K562 (cell line): ENCODE data around the gene ACOX1. TPM values are rescaled to one million over a fixed set of nuclear protein-coding genes. Genes with fewer than 3 reads are reported as not detected.

Experiments
- ATF1 ChIP-seq, 2 experiments: fragments of 450-650 bp in 1 of 2; IDR thresholded peaks; 2 replicates each; pipeline ENCODE4 v1.6.1; 2016; ENCODE audit warnings: missing compliant biosample characterization in 1 of 2, missing genetic modification characterization in 1 of 2
- HDGF ChIP-seq: fragments of 450-650 bp; IDR thresholded peaks from 2 replicates; pipeline ENCODE4 v1.6.1; 2016
- KLF13 ChIP-seq: fragments of 450-650 bp; IDR thresholded peaks from 2 replicates; pipeline ENCODE4 v1.6.1; 2016; ENCODE audit warnings: missing genetic modification characterization, low read depth, mild to moderate bottlenecking, missing compliant biosample characterization, moderate library complexity, borderline replicate concordance
- MAZ ChIP-seq, 2 experiments: fragments of 450-650 bp in 1 of 2; sonication (generic) in 1 of 2; formaldehyde crosslinking; IDR thresholded peaks in 1 of 2; conservative IDR thresholded peaks in 1 of 2; 2 replicates each; pipeline versions ENCODE4 v1.4.0 to v1.5.0; 2020; ENCODE audit warnings: mild to moderate bottlenecking in 1 of 2, missing genetic modification reagents in 1 of 2
- MBD2 ChIP-seq: sonication (generic); IDR thresholded peaks from 2 replicates; pipeline ENCODE4 v1.6.1; 2016; ENCODE audit warnings: low read depth, borderline replicate concordance
- MEF2D ChIP-seq: conservative IDR thresholded peaks from 2 replicates; pipeline ENCODE4 v1.6.1; 2016; ENCODE audit warnings: low read depth, missing genetic modification characterization, missing compliant biosample characterization
- NFE2 ChIP-seq: IDR thresholded peaks from 2 replicates; pipeline ENCODE4 v1.6.1; 2014; ENCODE audit warnings: antibody characterized with exemption, low read depth
- NONO ChIP-seq, 2 experiments: fragments of 200-400 bp in 1 of 2; fragments of 450-650 bp in 1 of 2; formaldehyde crosslinking in 1 of 2; IDR thresholded peaks; 2 replicates each; pipeline ENCODE4 v1.6.1; 2017; ENCODE audit warnings: low read depth in 2 of 2, mild to moderate bottlenecking in 2 of 2, moderate library complexity in 2 of 2, low read length in 1 of 2
- NR2C1 ChIP-seq, 2 experiments: fragments of 450-650 bp; IDR thresholded peaks; 2 replicates each; pipeline ENCODE4 v1.6.1; 2017; ENCODE audit warnings: mild to moderate bottlenecking in 2 of 2, antibody characterized with exemption in 1 of 2, inconsistent platforms in 1 of 2, missing compliant biosample characterization in 1 of 2, missing genetic modification characterization in 1 of 2
- PHB2 ChIP-seq: fragments of 450-650 bp; IDR thresholded peaks from 2 replicates; pipeline ENCODE4 v1.6.1; 2017; ENCODE audit warnings: low read depth
- RFX7 ChIP-seq: fragments of 250-450 bp; sonication (Bioruptor Pico); IDR thresholded peaks from 2 replicates; pipeline ENCODE4 v1.5.1; 2021; ENCODE audit warnings: mild to moderate bottlenecking
- SP2 ChIP-seq: IDR thresholded peaks from 2 replicates; pipeline ENCODE4 v1.6.1; 2011; ENCODE audit warnings: mild to moderate bottlenecking, low read depth, low read length, moderate library complexity; ENCODE audit not compliant: poor library complexity, severe bottlenecking; ENCODE audit errors: extremely low read depth
- TEAD2 ChIP-seq: fragments of 450-650 bp; IDR thresholded peaks from 2 replicates; pipeline ENCODE4 v1.6.1; 2016; ENCODE audit warnings: missing genetic modification characterization, control low read depth, missing compliant biosample characterization
- ZBED1 ChIP-seq: IDR thresholded peaks from 2 replicates; pipeline ENCODE4 v1.6.1; 2014
- ZFP1 ChIP-seq: fragments of 450-650 bp; formaldehyde crosslinking; IDR thresholded peaks from 2 replicates; pipeline ENCODE4 v1.4.0; 2020; ENCODE audit warnings: mild to moderate bottlenecking, mixed read lengths
- ZNF12 ChIP-seq: sonication (generic); formaldehyde crosslinking; IDR thresholded peaks from 2 replicates; pipeline ENCODE4 v1.4.0; 2020; ENCODE audit warnings: mild to moderate bottlenecking, missing genetic modification reagents
- ZNF121 ChIP-seq: sonication (generic); formaldehyde crosslinking; conservative IDR thresholded peaks from 2 replicates; pipeline ENCODE4 v1.8.0; 2022; ENCODE audit warnings: missing genetic modification reagents
- ZNF143 ChIP-seq: sonication (generic); formaldehyde crosslinking; IDR thresholded peaks from 2 replicates; pipeline ENCODE4 v1.9.0; 2022; ENCODE audit warnings: mild to moderate bottlenecking, missing genetic modification reagents
- ZNF197 ChIP-seq: fragments of 200-800 bp; sonication (Bioruptor generic); IDR thresholded peaks from 2 replicates; pipeline ENCODE4 v1.6.1; 2016; ENCODE audit warnings: low read depth, missing genetic modification characterization, missing compliant biosample characterization
- ZNF347 ChIP-seq: fragments of 450-650 bp; formaldehyde crosslinking; IDR thresholded peaks from 2 replicates; pipeline ENCODE4 v1.4.0; 2020; ENCODE audit warnings: low read depth, mild to moderate bottlenecking, moderate library complexity
- ZNF764 ChIP-seq: fragments of 250-450 bp; sonication (Bioruptor Pico); IDR thresholded peaks from 2 replicates; pipeline ENCODE4 v1.4.0; 2020; ENCODE audit warnings: low read depth, mild to moderate bottlenecking, moderate library complexity
- ZNF785 ChIP-seq: fragments of 250-450 bp; sonication (Bioruptor Pico); IDR thresholded peaks from 2 replicates; pipeline ENCODE4 v1.4.0; 2020; ENCODE audit warnings: mild to moderate bottlenecking
- ZZZ3 ChIP-seq: fragments of 450-650 bp; IDR thresholded peaks from 2 replicates; pipeline ENCODE4 v1.6.1; 2016; ENCODE audit warnings: antibody characterized with exemption, mild to moderate bottlenecking, moderate library complexity
- polyA plus RNA-seq, 8 experiments: library from polyadenylated mRNA; depleted of rRNA in 4 of 8; stranded (reverse) in 5 of 8; unstranded in 3 of 8; fragments of >200 nt; fragmentation: Nextera tagmentation in 2 of 8; fragmentation: Illumina TruSeq in 1 of 8; extraction: Ambion mirVana in 2 of 8; extraction: Trizol in 1 of 8; gene quantifications; 2 replicates each; pipeline versions ENCODE4 v1.2.1 to v1.2.3, GENCODE V29; 2011 to 2014; ENCODE audit warnings: inconsistent platforms in 1 of 8, missing spikeins in 1 of 8
- total RNA-seq, 7 experiments: library from RNA; depleted of rRNA in 6 of 7; stranded (reverse); fragments of >200 nt in 6 of 7; fragmentation: Illumina TruSeq in 2 of 7; extraction: Trizol in 2 of 7; gene quantifications; 2 replicates each; pipeline versions ENCODE4 v1.2.1 to v1.2.3, GENCODE V29; 2011 to 2021; ENCODE audit warnings: low replicate concordance in 1 of 7
- TF ChIP-seq, protein P1 (sequence below): sonication (generic); formaldehyde crosslinking; IDR thresholded peaks from 2 replicates; pipeline ENCODE4 v1.8.1; 2022; ENCODE audit warnings: missing genetic modification reagents
- TF ChIP-seq, protein P2 (sequence below): fragments of 450-650 bp; formaldehyde crosslinking; conservative IDR thresholded peaks from 2 replicates; pipeline ENCODE4 v1.4.0; 2022; ENCODE audit warnings: mild to moderate bottlenecking, missing genetic modification characterization
- TF ChIP-seq, protein P3 (sequence below): fragments of 250-450 bp; sonication (Bioruptor Pico); IDR thresholded peaks from 2 replicates; pipeline ENCODE4 v1.5.0; 2021; ENCODE audit warnings: mild to moderate bottlenecking, borderline replicate concordance

Gene ACOX1
- total and polyA plus RNA-seq, 9 of the 15 experiments (the other 6 are each of a cell fraction or from before 2014, with no cell fraction given) = 7.8 to 24.1 (median 14.5) TPM

DNA sequence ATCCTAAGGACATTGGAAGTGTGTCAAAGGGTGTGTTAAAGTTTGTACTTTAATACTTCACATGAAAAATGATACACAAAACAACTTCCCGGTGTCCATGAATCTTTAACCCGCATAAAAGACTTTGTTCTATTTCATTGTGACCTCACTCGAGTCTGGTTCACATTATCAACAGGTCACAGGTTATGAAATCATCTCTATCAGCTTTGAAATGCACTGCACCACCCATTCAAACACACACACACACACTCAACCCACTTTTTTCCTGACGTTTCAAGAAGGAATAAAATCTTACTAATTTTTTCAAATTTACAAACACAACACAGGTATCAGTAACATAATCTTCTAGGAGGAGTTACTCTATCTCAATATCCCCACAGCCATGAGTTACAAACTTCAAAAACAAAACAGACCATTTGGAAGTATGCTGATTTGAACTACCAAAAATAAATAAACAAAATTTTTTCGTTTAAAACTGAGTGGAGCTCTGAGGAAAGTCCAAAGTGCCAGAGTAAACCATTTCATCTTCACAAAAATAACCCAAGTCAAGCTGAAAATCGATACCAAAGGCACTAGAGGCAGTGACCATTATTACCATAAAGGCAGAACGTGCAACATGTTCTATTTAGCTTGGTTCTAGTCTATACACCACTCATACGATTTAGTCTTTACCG, 2.7 kb downstream of the ACOX1 start (continued):
- TF ChIP-seq MAZ (CRISPR knock-in tag; conservative IDR thresholded peaks at IDR 0.05 in 1 of 2, IDR thresholded peaks at IDR 0.05 in 1 of 2) = no peak
- no peak for TF ChIP-seq KLF13 (tag)
- no peak for TF ChIP-seq ZZZ3
- no peak for TF ChIP-seq TEAD2
- no peak for TF ChIP-seq SP2
- TF ChIP-seq RFX7 (CRISPR knock-in tag) = no peak
- TF ChIP-seq ZNF197 (CRISPR knock-in tag) = no peak
- no peak for TF ChIP-seq ZBED1
- TF ChIP-seq HDGF = no peak
- no peak for TF ChIP-seq MBD2
- TF ChIP-seq ZNF347 (CRISPR knock-in tag) = no peak
- TF ChIP-seq, protein P1, sequence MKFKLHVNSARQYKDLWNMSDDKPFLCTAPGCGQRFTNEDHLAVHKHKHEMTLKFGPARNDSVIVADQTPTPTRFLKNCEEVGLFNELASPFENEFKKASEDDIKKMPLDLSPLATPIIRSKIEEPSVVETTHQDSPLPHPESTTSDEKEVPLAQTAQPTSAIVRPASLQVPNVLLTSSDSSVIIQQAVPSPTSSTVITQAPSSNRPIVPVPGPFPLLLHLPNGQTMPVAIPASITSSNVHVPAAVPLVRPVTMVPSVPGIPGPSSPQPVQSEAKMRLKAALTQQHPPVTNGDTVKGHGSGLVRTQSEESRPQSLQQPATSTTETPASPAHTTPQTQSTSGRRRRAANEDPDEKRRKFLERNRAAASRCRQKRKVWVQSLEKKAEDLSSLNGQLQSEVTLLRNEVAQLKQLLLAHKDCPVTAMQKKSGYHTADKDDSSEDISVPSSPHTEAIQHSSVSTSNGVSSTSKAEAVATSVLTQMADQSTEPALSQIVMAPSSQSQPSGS (CRISPR knock-in tag) = no peak
- TF ChIP-seq ZNF785 = no peak
- no peak for TF ChIP-seq ZNF143 (CRISPR knock-in tag)
- peak; percentile 74 for TF ChIP-seq NR2C1 (IDR thresholded peaks at IDR 0.05)
- TF ChIP-seq NR2C1 (tag; IDR thresholded peaks at IDR 0.05) = peak; percentile 78
- no peak for TF ChIP-seq ZFP1
- TF ChIP-seq ZNF121 = no peak
- TF ChIP-seq ZNF764 (CRISPR knock-in tag) = no peak
- TF ChIP-seq MEF2D (tag) = no peak
- no peak for TF ChIP-seq ZNF12 (CRISPR knock-in tag)
- TF ChIP-seq, protein P2, sequence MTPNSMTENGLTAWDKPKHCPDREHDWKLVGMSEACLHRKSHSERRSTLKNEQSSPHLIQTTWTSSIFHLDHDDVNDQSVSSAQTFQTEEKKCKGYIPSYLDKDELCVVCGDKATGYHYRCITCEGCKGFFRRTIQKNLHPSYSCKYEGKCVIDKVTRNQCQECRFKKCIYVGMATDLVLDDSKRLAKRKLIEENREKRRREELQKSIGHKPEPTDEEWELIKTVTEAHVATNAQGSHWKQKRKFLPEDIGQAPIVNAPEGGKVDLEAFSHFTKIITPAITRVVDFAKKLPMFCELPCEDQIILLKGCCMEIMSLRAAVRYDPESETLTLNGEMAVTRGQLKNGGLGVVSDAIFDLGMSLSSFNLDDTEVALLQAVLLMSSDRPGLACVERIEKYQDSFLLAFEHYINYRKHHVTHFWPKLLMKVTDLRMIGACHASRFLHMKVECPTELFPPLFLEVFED (CRISPR knock-in tag) = no peak
- TF ChIP-seq NONO (IDR thresholded peaks at IDR 0.05; ENCODE audit: low read depth in 2 of 2, low read length in 1 of 2) = no peak
- TF ChIP-seq ATF1 (CRISPR knock-in tag; IDR thresholded peaks at IDR 0.05) = no peak
- peak; percentile 43; the same call in 1 of the 2 replicates for TF ChIP-seq ATF1 (tag; IDR thresholded peaks at IDR 0.05)
- TF ChIP-seq, protein P3, sequence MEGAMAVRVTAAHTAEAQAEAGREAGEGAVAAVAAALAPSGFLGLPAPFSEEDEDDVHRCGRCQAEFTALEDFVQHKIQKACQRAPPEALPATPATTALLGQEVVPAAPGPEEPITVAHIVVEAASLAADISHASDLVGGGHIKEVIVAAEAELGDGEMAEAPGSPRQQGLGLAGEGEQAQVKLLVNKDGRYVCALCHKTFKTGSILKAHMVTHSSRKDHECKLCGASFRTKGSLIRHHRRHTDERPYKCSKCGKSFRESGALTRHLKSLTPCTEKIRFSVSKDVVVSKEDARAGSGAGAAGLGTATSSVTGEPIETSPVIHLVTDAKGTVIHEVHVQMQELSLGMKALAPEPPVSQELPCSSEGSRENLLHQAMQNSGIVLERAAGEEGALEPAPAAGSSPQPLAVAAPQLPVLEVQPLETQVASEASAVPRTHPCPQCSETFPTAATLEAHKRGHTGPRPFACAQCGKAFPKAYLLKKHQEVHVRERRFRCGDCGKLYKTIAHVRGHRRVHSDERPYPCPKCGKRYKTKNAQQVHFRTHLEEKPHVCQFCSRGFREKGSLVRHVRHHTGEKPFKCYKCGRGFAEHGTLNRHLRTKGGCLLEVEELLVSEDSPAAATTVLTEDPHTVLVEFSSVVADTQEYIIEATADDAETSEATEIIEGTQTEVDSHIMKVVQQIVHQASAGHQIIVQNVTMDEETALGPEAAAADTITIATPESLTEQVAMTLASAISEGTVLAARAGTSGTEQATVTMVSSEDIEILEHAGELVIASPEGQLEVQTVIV (CRISPR knock-in tag) = no peak
- TF ChIP-seq PHB2 = no peak
- no peak for TF ChIP-seq NFE2
